Dendritic cell treated with granulocyte-macrophage colony-stimulating factor and Interleukin-4, amounts not matched to agents 40 ng/mL and 50 ng/mL, for 4 days (primary cell): ENCODE measurements around the gene ERCC6L2.

ENCODE experiments used
- H3K27ac Mint-ChIP-seq: one replicate; pipeline ENCODE4 v1.8.0; 2022; ENCODE audit warnings: mild to moderate bottlenecking, mixed read lengths
- H3K27me3 Mint-ChIP-seq: one replicate; pipeline ENCODE4 v1.8.0; 2022; ENCODE audit warnings: mild to moderate bottlenecking, mixed read lengths
- H3K36me3 Mint-ChIP-seq: one replicate; pipeline ENCODE4 v1.8.0; 2022; ENCODE audit warnings: low read depth, mixed read lengths
- H3K4me1 Mint-ChIP-seq: one replicate; pipeline ENCODE4 v1.8.0; 2022; ENCODE audit warnings: low read depth, mixed read lengths
- H3K4me3 Mint-ChIP-seq: one replicate; pipeline ENCODE4 v1.8.0; 2022; ENCODE audit warnings: mild to moderate bottlenecking, moderate library complexity, mixed read lengths
- H3K9me3 Mint-ChIP-seq: one replicate; pipeline ENCODE4 v1.8.0; 2022; ENCODE audit warnings: mixed read lengths
- intact Hi-C: fragments of 100-400 bp; cut with micrococcal nuclease; formaldehyde crosslinking; loops from one replicate; pipeline ENCODE4 v1.15.0; 2022

Gene ERCC6L2

GRCh38 chr9:95848764-95849163 lies 26.7 kb upstream of the ERCC6L2 start:
- Mint-ChIP-seq H3K4me1 (no peaks in the 10 kb centered on the region), H3K4me3 (no peak overlapping the region), H3K27me3 (no peaks in the 10 kb centered on the region), H3K9me3 (peaks cover 41% of the 10 kb centered on the region), H3K27ac (no peak overlapping the region), H3K36me3 (peaks cover 15% of the 10 kb centered on the region)
- intact Hi-C loops, result no loop called here

- Mint-ChIP-seq H3K4me3 (no peak overlapping the region), H3K4me1 (peaks cover under 1% of the 10 kb centered on the region), H3K27me3 (no peaks in the 10 kb centered on the region), H3K36me3 (peaks cover 15% of the 10 kb centered on the region), H3K9me3 (peaks cover 41% of the 10 kb centered on the region), H3K27ac (no peak overlapping the region)
- intact Hi-C loops, result no loop called here
Observed at GRCh38 chr9:95852059-95853032, 23.1 kb upstream of the ERCC6L2 start.

- intact Hi-C loops, result no loop called here
- Mint-ChIP-seq H3K27me3 (no peaks in the 10 kb centered on the region), H3K4me1 (peaks cover 12% of the 10 kb centered on the region), H3K27ac (no peak overlapping the region), H3K9me3 (peaks cover 19% of the 10 kb centered on the region), H3K36me3 (peaks cover 5% of the 10 kb centered on the region), H3K4me3 (no peak overlapping the region)
Observed at GRCh38 chr9:95854386-95855020, 21.0 kb upstream of the ERCC6L2 start.

- Mint-ChIP-seq H3K27me3 (no peaks in the 10 kb centered on the region), H3K27ac (no peak overlapping the region), H3K4me3 (no peak overlapping the region), H3K9me3 (peaks cover 7% of the 10 kb centered on the region), H3K4me1 (peaks cover 12% of the 10 kb centered on the region), H3K36me3 (no peaks in the 10 kb centered on the region)
- intact Hi-C loops, result no loop called here
Observed at GRCh38 chr9:95855961-95856360, 19.5 kb upstream of the ERCC6L2 start.

GRCh38 chr9:95857124-95857523 lies 18.4 kb upstream of the ERCC6L2 start:
- Mint-ChIP-seq H3K27me3 (no peaks in the 10 kb centered on the region), H3K27ac (no peak overlapping the region), H3K4me1 (peaks cover 12% of the 10 kb centered on the region), H3K36me3 (no peaks in the 10 kb centered on the region), H3K9me3 (peaks cover 8% of the 10 kb centered on the region), H3K4me3 (no peak overlapping the region)
- intact Hi-C loops, result no loop called here

GRCh38 chr9:95857896-95858295 lies 17.6 kb upstream of the ERCC6L2 start:
- intact Hi-C loops, result no loop called here
- no peak overlapping the region for H3K4me3 Mint-ChIP-seq

GRCh38 chr9:95862343-95862742 lies 13.1 kb upstream of the ERCC6L2 start:
- H3K27ac Mint-ChIP-seq, result no peak overlapping the region
- no peaks in the 10 kb centered on the region for H3K27me3 Mint-ChIP-seq
- no peak overlapping the region for H3K4me3 Mint-ChIP-seq
- intact Hi-C loops, result no loop called here
- peaks cover 25% of the 10 kb centered on the region for H3K9me3 Mint-ChIP-seq
- peaks cover 12% of the 10 kb centered on the region for H3K4me1 Mint-ChIP-seq
- no peaks in the 10 kb centered on the region for H3K36me3 Mint-ChIP-seq

More at GRCh38 chr9:95857896-95858295, 17.6 kb upstream of the ERCC6L2 start:
- Mint-ChIP-seq H3K9me3 (peaks cover 16% of the 10 kb centered on the region), H3K4me1 (peaks cover 12% of the 10 kb centered on the region), H3K27me3 (no peaks in the 10 kb centered on the region), H3K36me3 (no peaks in the 10 kb centered on the region), H3K27ac (no peak overlapping the region)

- no peak overlapping the region for H3K27ac Mint-ChIP-seq
- H3K4me1 Mint-ChIP-seq, result no peaks in the 10 kb centered on the region
- intact Hi-C loops, result no loop called here
- no peak overlapping the region for H3K4me3 Mint-ChIP-seq
- no peaks in the 10 kb centered on the region for H3K27me3 Mint-ChIP-seq
- peaks cover 34% of the 10 kb centered on the region for H3K9me3 Mint-ChIP-seq
- peaks cover 5% of the 10 kb centered on the region for H3K36me3 Mint-ChIP-seq
Observed at GRCh38 chr9:95864852-95865580, 10.5 kb upstream of the ERCC6L2 start.

GRCh38 chr9:95870352-95870751 lies 5.1 kb upstream of the ERCC6L2 start:
- Mint-ChIP-seq H3K9me3 (peaks cover 24% of the 10 kb centered on the region), H3K36me3 (peaks cover 39% of the 10 kb centered on the region), H3K4me1 (peaks cover 10% of the 10 kb centered on the region), H3K27me3 (no peaks in the 10 kb centered on the region), H3K27ac (no peak overlapping the region), H3K4me3 (no peak overlapping the region)
- intact Hi-C loops, result loop anchor here (10.0 kb wide), 4 partner anchors 194 to 904 kb away; partner anchors contain the start of genes FANCC, PRXL2C and ZNF510

GRCh38 chr9:95870906-95871305 lies 4.6 kb upstream of the ERCC6L2 start:
- H3K9me3 Mint-ChIP-seq, result peaks cover 24% of the 10 kb centered on the region
- H3K27ac Mint-ChIP-seq, result no peak overlapping the region
- intact Hi-C loops, result loop anchor here (10.0 kb wide), 4 partner anchors 194 to 904 kb away; partner anchors contain the start of genes FANCC, PRXL2C and ZNF510
- H3K4me3 Mint-ChIP-seq, result no peak overlapping the region
- peaks cover 10% of the 10 kb centered on the region for H3K4me1 Mint-ChIP-seq
- peaks cover 44% of the 10 kb centered on the region for H3K36me3 Mint-ChIP-seq
- H3K27me3 Mint-ChIP-seq, result no peaks in the 10 kb centered on the region

- no peaks in the 10 kb centered on the region for H3K27me3 Mint-ChIP-seq
- H3K9me3 Mint-ChIP-seq, result peaks cover 26% of the 10 kb centered on the region
- intact Hi-C loops, result loop anchor here (10.0 kb wide), 4 partner anchors 190 to 900 kb away; partner anchors contain the start of genes FANCC, PRXL2C and ZNF510
- peaks cover 54% of the 10 kb centered on the region for H3K36me3 Mint-ChIP-seq
- H3K27ac Mint-ChIP-seq, result no peak overlapping the region
- peaks cover 10% of the 10 kb centered on the region for H3K4me1 Mint-ChIP-seq
- no peak overlapping the region for H3K4me3 Mint-ChIP-seq
Observed at GRCh38 chr9:95874303-95874988, 1.0 kb upstream of the ERCC6L2 start.

GRCh38 chr9:95874989-95875304 lies 544 bp upstream of the ERCC6L2 start:
- Mint-ChIP-seq H3K27me3 (no peaks in the 10 kb centered on the region), H3K9me3 (peaks cover 21% of the 10 kb centered on the region), H3K4me1 (peaks cover 10% of the 10 kb centered on the region), H3K4me3 (no peak overlapping the region), H3K27ac (no peak overlapping the region), H3K36me3 (peaks cover 49% of the 10 kb centered on the region)
- intact Hi-C loops, result loop anchor here (5.0 to 10.0 kb wide), 5 partner anchors 190 to 900 kb away; partner anchors contain the start of genes FANCC, PRXL2C and ZNF510

GRCh38 chr9:95876138-95876444 lies 600 bp downstream of the ERCC6L2 start:
- Mint-ChIP-seq H3K27ac (no peak overlapping the region), H3K27me3 (no peaks in the 10 kb centered on the region), H3K4me1 (peaks cover 10% of the 10 kb centered on the region), H3K9me3 (peaks cover 15% of the 10 kb centered on the region), H3K36me3 (peaks cover 45% of the 10 kb centered on the region), H3K4me3 (no peak overlapping the region)
- intact Hi-C loops, result loop anchor here (5.0 to 10.0 kb wide), 5 partner anchors 189 to 899 kb away; partner anchors contain the start of genes FANCC, PRXL2C and ZNF510
